MM.1S (cell line): Measurements from ENCODE around the gene ALDH3A1.

Experiments used
- CTCF ChIP-seq: fragments of 300-600 bp; sonication (generic); IDR thresholded peaks from 2 replicates; pipeline ENCODE4 v1.5.1; 2016; ENCODE audit warnings: antibody characterized with exemption, low read length, mixed read lengths
- EZH2 ChIP-seq: fragments of 300-600 bp; sonication (generic); optimal IDR thresholded peaks from 2 replicates; pipeline ENCODE3; 2017; ENCODE audit warnings: low read depth, mild to moderate bottlenecking, antibody characterized with exemption, low read length, mixed read lengths
- EZH2phosphoT487 ChIP-seq: fragments of 300-600 bp; sonication (generic); IDR thresholded peaks from 2 replicates; pipeline ENCODE4 v1.6.1; 2018; ENCODE audit warnings: antibody characterized with exemption, low read length

GRCh38 chr17:19771971-19772630, 24.0 kb upstream of the ALDH3A1 start:
- no peak for TF ChIP-seq CTCF
- no peak for TF ChIP-seq EZH2phosphoT487
- TF ChIP-seq EZH2, result no peak
